Neural progenitor cell (in vitro differentiated cells): ENCODE results near the gene CHST15. TPM values are rescaled to one million over a fixed set of nuclear protein-coding genes. Genes with fewer than 3 reads are reported as not detected.

Experiments
- DNase-seq: peaks from one replicate; pipeline ENCODE4 v3.0.0-alpha.2; 2016; ENCODE audit warnings: low spot score
- H2AFZ ChIP-seq: fragments of 200-600 bp; sonication (generic); replicated peaks from 2 replicates; pipeline ENCODE4 v1.6.1; 2016; ENCODE audit warnings: antibody characterized with exemption
- H3F3A ChIP-seq: fragments of 200-600 bp; sonication (generic); 2 replicates; pipeline ENCODE4 v1.6.1; 2016; ENCODE audit warnings: antibody characterized with exemption, low read depth
- H3K27ac ChIP-seq: fragments of 200-600 bp; sonication (generic); 2 replicates; pipeline ENCODE4 v1.5.1; 2016; ENCODE audit warnings: mild to moderate bottlenecking
- H3K27me3 ChIP-seq: fragments of 200-600 bp; sonication (generic); 2 replicates; pipeline ENCODE4 v1.6.1; 2016; ENCODE audit warnings: mild to moderate bottlenecking, moderate library complexity
- H3K36me3 ChIP-seq: fragments of 200-600 bp; sonication (generic); 2 replicates; pipeline ENCODE4 v1.5.1; 2016
- H3K4me1 ChIP-seq: fragments of 200-600 bp; sonication (generic); 2 replicates; pipeline ENCODE4 v1.6.1; 2016; ENCODE audit warnings: mixed run types
- H3K4me2 ChIP-seq: fragments of 200-600 bp; sonication (generic); 2 replicates; pipeline ENCODE4 v1.6.1; 2016
- H3K4me3 ChIP-seq: fragments of 200-600 bp; sonication (generic); 2 replicates; pipeline ENCODE4 v1.5.1; 2016
- H3K79me2 ChIP-seq: fragments of 200-600 bp; sonication (generic); 2 replicates; pipeline ENCODE4 v1.6.1; 2016; ENCODE audit warnings: low read depth
- H3K9ac ChIP-seq: fragments of 200-600 bp; sonication (generic); 2 replicates; pipeline ENCODE4 v1.6.1; 2016
- H3K9me3 ChIP-seq: fragments of 200-600 bp; sonication (generic); 2 replicates; pipeline ENCODE4 v1.5.1; 2016; ENCODE audit warnings: low read depth
- H4K20me1 ChIP-seq: fragments of 200-600 bp; sonication (generic); 2 replicates; pipeline ENCODE4 v1.6.1; 2016; ENCODE audit warnings: low read depth
- H3K27ac Mint-ChIP-seq: 3 replicates; pipeline ENCODE4 v1.8.0; 2021; ENCODE audit warnings: mixed read lengths
- H3K27me3 Mint-ChIP-seq: 2 replicates; pipeline ENCODE4 v1.8.0; 2022; ENCODE audit warnings: low read depth, mild to moderate bottlenecking, inconsistent platforms, moderate library complexity, mixed read lengths; ENCODE audit not compliant: insufficient read depth
- H3K36me3 Mint-ChIP-seq: 3 replicates; pipeline ENCODE4 v1.8.0; 2021; ENCODE audit warnings: mixed read lengths
- H3K4me1 Mint-ChIP-seq: 3 replicates; pipeline ENCODE4 v1.8.0; 2021; ENCODE audit warnings: mixed read lengths
- H3K4me3 Mint-ChIP-seq: 3 replicates; pipeline ENCODE4 v1.8.0; 2021; ENCODE audit warnings: mild to moderate bottlenecking, moderate library complexity, mixed read lengths
- H3K9me3 Mint-ChIP-seq: 3 replicates; pipeline ENCODE4 v1.8.0; 2020; ENCODE audit warnings: mixed read lengths
- CTCF ChIP-seq: fragments of 200-600 bp; sonication (generic); IDR thresholded peaks from 2 replicates; pipeline ENCODE4 v1.5.1; 2017; ENCODE audit warnings: antibody characterized with exemption, mild to moderate bottlenecking
- EZH2 ChIP-seq: fragments of 200-600 bp; sonication (generic); IDR thresholded peaks from 2 replicates; pipeline ENCODE4 v1.6.1; 2017; ENCODE audit warnings: antibody characterized with exemption, mild to moderate bottlenecking, moderate library complexity
- EZH2phosphoT487 ChIP-seq: fragments of 200-600 bp; sonication (generic); IDR thresholded peaks from 2 replicates; pipeline ENCODE4 v1.6.1; 2017; ENCODE audit warnings: antibody characterized with exemption
- total RNA-seq: library from RNA; depleted of rRNA; stranded (reverse); fragments of >200 nt; gene quantifications from 2 replicates; pipeline ENCODE4 v1.2.3, GENCODE V29; 2015; ENCODE audit warnings: low replicate concordance

CHST15 gene
- total RNA-seq, 1 donor from 2014 or later, result 0.54 TPM

GRCh38 chr10:124039483-124040013 lies 53.9 kb downstream of the CHST15 start:
- no peak overlapping the region for H3K27ac Mint-ChIP-seq
- H3F3A ChIP-seq, result no peaks in the 10 kb centered on the region
- H3K27ac ChIP-seq, result no peak overlapping the region
- no peaks in the 10 kb centered on the region for H3K27me3 ChIP-seq
- peaks cover 8% of the 10 kb centered on the region for H3K36me3 Mint-ChIP-seq
- no peak overlapping the region for H3K9ac ChIP-seq
- no peaks in the 10 kb centered on the region for H3K36me3 ChIP-seq
- H3K4me3 ChIP-seq, result no peak overlapping the region
- H3K4me3 Mint-ChIP-seq, result no peak overlapping the region
- H3K4me1 Mint-ChIP-seq, result peaks cover 15% of the 10 kb centered on the region
- no peaks in the 10 kb centered on the region for H3K9me3 Mint-ChIP-seq
- H3K4me1 ChIP-seq, result no peaks in the 10 kb centered on the region
- TF ChIP-seq EZH2, result no peak
- TF ChIP-seq EZH2phosphoT487, result no peak
- TF ChIP-seq CTCF, result no peak
- no peaks in the 10 kb centered on the region for H4K20me1 ChIP-seq
- no peaks in the 10 kb centered on the region for H3K79me2 ChIP-seq
- H2AFZ ChIP-seq, result no peak overlapping the region
- H3K4me2 ChIP-seq, result no peak overlapping the region
- DNase-seq, result no peak
- H3K27me3 Mint-ChIP-seq, result peaks cover 2% of the 10 kb centered on the region
- H3K9me3 ChIP-seq, result no peaks in the 10 kb centered on the region

- H3K27ac Mint-ChIP-seq, result no peak overlapping the region
- no peak for TF ChIP-seq CTCF
- TF ChIP-seq EZH2phosphoT487, result no peak
- no peak for TF ChIP-seq EZH2
- peaks cover 2% of the 10 kb centered on the region for H3K36me3 Mint-ChIP-seq
Measured at GRCh38 chr10:124037784-124038183, 55.6 kb downstream of the CHST15 start.

GRCh38 chr10:124037286-124037685 lies 56.1 kb downstream of the CHST15 start:
- H3K4me3 ChIP-seq, result no peak overlapping the region
- Mint-ChIP-seq H3K27ac (no peak overlapping the region), H3K36me3 (peaks cover 2% of the 10 kb centered on the region), H3K9me3 (no peaks in the 10 kb centered on the region), H3K4me3 (no peak overlapping the region), H3K4me1 (peaks cover 10% of the 10 kb centered on the region), H3K27me3 (peaks cover 2% of the 10 kb centered on the region)
- H3K9me3 ChIP-seq, result no peaks in the 10 kb centered on the region
- H2AFZ ChIP-seq, result no peak overlapping the region
- H3K79me2 ChIP-seq, result no peaks in the 10 kb centered on the region
- no peak overlapping the region for H3K4me2 ChIP-seq
- no peaks in the 10 kb centered on the region for H4K20me1 ChIP-seq
- no peak overlapping the region for H3K27ac ChIP-seq
- no peaks in the 10 kb centered on the region for H3F3A ChIP-seq
- no peak for DNase-seq
- H3K9ac ChIP-seq, result no peak overlapping the region
- TF ChIP-seq EZH2phosphoT487, result no peak
- no peak for TF ChIP-seq CTCF
- TF ChIP-seq EZH2, result no peak
- no peaks in the 10 kb centered on the region for H3K27me3 ChIP-seq
- no peaks in the 10 kb centered on the region for H3K4me1 ChIP-seq
- H3K36me3 ChIP-seq, result no peaks in the 10 kb centered on the region

More at GRCh38 chr10:124037784-124038183, 55.6 kb downstream of the CHST15 start:
- Histone ChIP-seq H4K20me1 (no peaks in the 10 kb centered on the region), H3K4me1 (no peaks in the 10 kb centered on the region), H3K9me3 (no peaks in the 10 kb centered on the region), H3K9ac (no peak overlapping the region), H3K4me3 (no peak overlapping the region), H3K27ac (no peak overlapping the region), H3F3A (no peaks in the 10 kb centered on the region), H3K79me2 (no peaks in the 10 kb centered on the region), H3K4me2 (no peak overlapping the region), H3K27me3 (no peaks in the 10 kb centered on the region), H3K36me3 (no peaks in the 10 kb centered on the region), H2AFZ (no peak overlapping the region)
- peaks cover 2% of the 10 kb centered on the region for H3K27me3 Mint-ChIP-seq
- no peak overlapping the region for H3K4me3 Mint-ChIP-seq
- no peaks in the 10 kb centered on the region for H3K9me3 Mint-ChIP-seq
- DNase-seq, result no peak
- peaks cover 10% of the 10 kb centered on the region for H3K4me1 Mint-ChIP-seq
